ENCODE measurements around the gene KIF4B. TPM values are rescaled to one million over a fixed set of nuclear protein-coding genes. Genes with fewer than 3 reads are reported as not detected.

KIF4B gene
- total and polyA plus RNA-seq, 2 of the 13 experiments (the other 11 are each of a cell fraction or from before 2014, with no cell fraction given), result 0.04 TPM; not detected in 1

DNA sequence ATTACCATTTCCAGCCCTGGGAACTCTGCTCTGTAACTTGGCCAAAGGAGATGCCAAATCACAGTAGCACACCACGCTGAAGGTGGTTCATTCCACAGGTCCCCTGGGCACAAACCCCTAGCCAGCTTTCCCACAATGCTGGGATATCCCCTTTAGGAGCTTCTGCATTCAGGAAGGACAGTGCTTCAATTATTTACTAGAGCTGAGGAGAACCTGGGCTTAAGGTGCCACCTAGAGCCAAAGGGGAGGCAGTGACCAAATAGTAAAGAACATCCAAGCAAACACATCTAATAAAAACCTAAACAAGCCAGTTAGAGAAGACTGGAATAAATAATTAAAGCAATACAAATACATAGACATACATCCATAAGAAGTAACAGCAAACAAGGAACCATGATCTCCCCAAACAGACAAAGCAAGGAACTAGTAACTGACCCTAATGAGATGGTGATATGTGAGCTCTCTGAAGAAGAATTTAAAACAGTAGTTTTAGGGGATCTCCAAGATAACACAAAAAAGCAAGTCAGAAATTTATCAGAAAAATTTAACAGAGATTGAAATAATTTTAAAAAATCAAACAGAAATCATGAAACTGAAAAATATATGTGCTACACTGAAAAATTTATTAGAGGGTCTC lies 14.6 kb downstream of the KIF4B start:
- H3K36me3 ChIP-seq (replicated peaks in 1 of 2; ENCODE audit: control insufficient read depth in 1 of 2, insufficient read depth in 2 of 2, low read length in 2 of 2), result no peaks in the 10 kb centered on the region
- H3K27me3 ChIP-seq (ENCODE audit: control insufficient read depth in 1 of 2, insufficient read depth in 2 of 2, low read length in 2 of 2), result peaks cover 0 to 3% of the 10 kb centered on the region in 2 experiments; a peak in 2 of 5 replicates
- in situ Hi-C loops (cut with HindIII; ENCODE audit: extremely low pct_ligation_motif_present, low pct_unique_long_range_greater_than_20kb), result loop anchor here (10.0 kb wide), 1 partner anchor 53 kb away; no protein-coding TSS in a partner anchor
- 0% methylated on average over 1 of the region's 1 CpG for WGBS (ENCODE audit: low lambda C conversion rate)
- H2AFZ ChIP-seq (ENCODE audit: low read length), result no peak overlapping the region
- DNase-seq (ENCODE audit: low spot score) (peak; percentile 52), FAIRE-seq (peak; percentile 59), ATAC-seq (peak; percentile 99)
- H4K20me1 ChIP-seq (ENCODE audit: insufficient read depth, low read length), result no peaks in the 10 kb centered on the region
- H3K79me2 ChIP-seq (ENCODE audit: insufficient read depth, low read length), result no peaks in the 10 kb centered on the region
- POLR2A ChIA-PET, result no interaction called here
- intact Hi-C loops (cut with micrococcal nuclease; ENCODE audit: unreplicated experiment), result loop anchor here (1.0 kb wide), 3 partner anchors 56 to 87 kb away; partner anchors contain the start of gene MRPL22
- no peak overlapping the region for H3K9ac ChIP-seq (ENCODE audit: insufficient read depth, low read depth, low read length)
- H3K4me2 ChIP-seq (ENCODE audit: low read depth, low read length), result no peak overlapping the region
- no TSS peak for BruUV-seq (replicated peaks)
- H3K27ac ChIP-seq (ENCODE audit: extremely low read length, insufficient read depth, low read length), result no peak overlapping the region
- H3K4me1 ChIP-seq (ENCODE audit: insufficient read depth, low read length), result 0 out of 2 replicates have a peak, but pooled peaks cover 5% of the 10 kb centered on the region
- no peak overlapping the region for H3K4me3 ChIP-seq (replicated peaks in 1 of 3; ENCODE audit: insufficient read depth in 1 of 3, low read depth in 2 of 3, low read length in 3 of 3)
- CTCF ChIA-PET (ENCODE audit: low intra/inter-chr PET ratio, low total read pairs), result interaction anchor here (1.2 to 1.8 kb wide), 4 partner anchors 55 to 82 kb away, joined by 3 to 16 read pairs (median 6); no protein-coding TSS in a partner anchor
- H3K9me3 ChIP-seq (ENCODE audit: low read length), result no peaks in the 10 kb centered on the region
- TF ChIP-seq MTA3 (CRISPR knock-in tag; IDR thresholded peaks at IDR 0.05), result no peak
- no peak for TF ChIP-seq ZNF274 (CRISPR knock-in tag; IDR thresholded peaks at IDR 0.05)
- TF ChIP-seq, protein P1, sequence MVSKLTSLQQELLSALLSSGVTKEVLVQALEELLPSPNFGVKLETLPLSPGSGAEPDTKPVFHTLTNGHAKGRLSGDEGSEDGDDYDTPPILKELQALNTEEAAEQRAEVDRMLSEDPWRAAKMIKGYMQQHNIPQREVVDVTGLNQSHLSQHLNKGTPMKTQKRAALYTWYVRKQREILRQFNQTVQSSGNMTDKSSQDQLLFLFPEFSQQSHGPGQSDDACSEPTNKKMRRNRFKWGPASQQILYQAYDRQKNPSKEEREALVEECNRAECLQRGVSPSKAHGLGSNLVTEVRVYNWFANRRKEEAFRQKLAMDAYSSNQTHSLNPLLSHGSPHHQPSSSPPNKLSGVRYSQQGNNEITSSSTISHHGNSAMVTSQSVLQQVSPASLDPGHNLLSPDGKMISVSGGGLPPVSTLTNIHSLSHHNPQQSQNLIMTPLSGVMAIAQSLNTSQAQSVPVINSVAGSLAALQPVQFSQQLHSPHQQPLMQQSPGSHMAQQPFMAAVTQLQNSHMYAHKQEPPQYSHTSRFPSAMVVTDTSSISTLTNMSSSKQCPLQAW (CRISPR knock-in tag; IDR thresholded peaks at IDR 0.05), result 0 out of 2 replicates have a peak, but pooled peaks have one; percentile 28
- TF ChIP-seq AHDC1 (CRISPR knock-in tag; IDR thresholded peaks at IDR 0.05; ENCODE audit: borderline replicate concordance), result no peak
- no peak for TF ChIP-seq THAP7 (CRISPR knock-in tag; IDR thresholded peaks at IDR 0.05)
- peak; percentile 66 for TF ChIP-seq RAD21 (CRISPR knock-in tag; IDR thresholded peaks at IDR 0.05)
- peak; percentile 89 for TF ChIP-seq STAG1 (CRISPR knock-in tag; IDR thresholded peaks at IDR 0.05)
- TF ChIP-seq ATF7-NPFF (CRISPR knock-in tag; IDR thresholded peaks at IDR 0.05; ENCODE audit: low read depth), result no peak
- TF ChIP-seq, protein P2, sequence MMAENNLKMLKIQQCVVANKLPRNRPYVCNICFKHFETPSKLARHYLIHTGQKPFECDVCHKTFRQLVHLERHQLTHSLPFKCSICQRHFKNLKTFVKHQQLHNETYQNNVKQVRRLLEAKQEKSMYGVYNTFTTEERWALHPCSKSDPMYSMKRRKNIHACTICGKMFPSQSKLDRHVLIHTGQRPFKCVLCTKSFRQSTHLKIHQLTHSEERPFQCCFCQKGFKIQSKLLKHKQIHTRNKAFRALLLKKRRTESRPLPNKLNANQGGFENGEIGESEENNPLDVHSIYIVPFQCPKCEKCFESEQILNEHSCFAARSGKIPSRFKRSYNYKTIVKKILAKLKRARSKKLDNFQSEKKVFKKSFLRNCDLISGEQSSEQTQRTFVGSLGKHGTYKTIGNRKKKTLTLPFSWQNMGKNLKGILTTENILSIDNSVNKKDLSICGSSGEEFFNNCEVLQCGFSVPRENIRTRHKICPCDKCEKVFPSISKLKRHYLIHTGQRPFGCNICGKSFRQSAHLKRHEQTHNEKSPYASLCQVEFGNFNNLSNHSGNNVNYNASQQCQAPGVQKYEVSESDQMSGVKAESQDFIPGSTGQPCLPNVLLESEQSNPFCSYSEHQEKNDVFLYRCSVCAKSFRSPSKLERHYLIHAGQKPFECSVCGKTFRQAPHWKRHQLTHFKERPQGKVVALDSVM (CRISPR knock-in tag; IDR thresholded peaks at IDR 0.05), result no peak
- 0 out of 2 replicates have a peak, but pooled peaks have one; percentile 39 for TF ChIP-seq SMAD3 (CRISPR knock-in tag; IDR thresholded peaks at IDR 0.05)
- TF ChIP-seq SMC3 (IDR thresholded peaks at IDR 0.05; ENCODE audit: low read length), result peak; percentile 62
- no peak for TF ChIP-seq ZNF546 (CRISPR knock-in tag; conservative IDR thresholded peaks at IDR 0.05)

All from HepG2 (cell line).